WTC11 (cell line): ENCODE measurements around the gene DPP4. TPM values are rescaled to one million over a fixed set of nuclear protein-coding genes. Genes with fewer than 3 reads are reported as not detected.

Source experiments
- ATAC-seq: fragments of 200-7000 bp; cut with Tn5 transposase; 2 replicates; pipeline ENCODE4 v1.10.0; 2021; ENCODE audit warnings: mild to moderate bottlenecking, moderate library complexity
- CTCF ChIA-PET: fragments of 300-600 bp; sonication (Branson Sonifier 250); formaldehyde crosslinking; loops from one replicate; lab custom pipeline; 2021; ENCODE audit warnings: antibody characterized with exemption; lab: Charles Lee
- POLR2A ChIA-PET: fragments of 350-600 bp; sonication (Branson Sonifier 250); formaldehyde crosslinking; loops from one replicate; lab custom pipeline; 2021; ENCODE audit warnings: antibody characterized with exemption; lab: Charles Lee
- DNase-seq: peaks from one replicate; pipeline ENCODE4 v3.0.0; 2021; ENCODE audit warnings: low spot score
- H3K27ac Mint-ChIP-seq: 2 replicates; pipeline ENCODE4 v1.8.0; 2021; ENCODE audit warnings: mixed read lengths
- H3K27me3 Mint-ChIP-seq: 2 replicates; pipeline ENCODE4 v1.8.0; 2021; ENCODE audit warnings: low read depth, mild to moderate bottlenecking, moderate library complexity, mixed read lengths
- H3K36me3 Mint-ChIP-seq: 2 replicates; pipeline ENCODE4 v1.8.0; 2021; ENCODE audit warnings: mixed read lengths
- H3K4me1 Mint-ChIP-seq: 2 replicates; pipeline ENCODE4 v1.8.0; 2022; ENCODE audit warnings: mixed read lengths
- H3K4me3 Mint-ChIP-seq: 2 replicates; pipeline ENCODE4 v1.8.0; 2021; ENCODE audit warnings: mild to moderate bottlenecking, moderate library complexity, mixed read lengths
- H3K9me3 Mint-ChIP-seq: 2 replicates; pipeline ENCODE4 v1.8.0; 2021; ENCODE audit warnings: mixed read lengths
- ATF1 ChIP-seq: sonication (generic); formaldehyde crosslinking; IDR thresholded peaks from 2 replicates; pipeline ENCODE4 v1.8.1; 2023; ENCODE audit warnings: mild to moderate bottlenecking, moderate library complexity, missing genetic modification reagents
- FOXP1 ChIP-seq: sonication (generic); formaldehyde crosslinking; IDR thresholded peaks from 2 replicates; pipeline ENCODE4 v1.8.0; 2022; ENCODE audit warnings: missing genetic modification reagents, mild to moderate bottlenecking, moderate library complexity, borderline replicate concordance
- JAZF1 ChIP-seq: fragments of 250-450 bp; sonication (Bioruptor Pico); IDR thresholded peaks from 2 replicates; pipeline ENCODE4 v1.9.0; 2021; ENCODE audit warnings: moderate library complexity, mild to moderate bottlenecking, inconsistent platforms
- NR1H2 ChIP-seq: sonication (generic); formaldehyde crosslinking; IDR thresholded peaks from 2 replicates; pipeline ENCODE4 v1.9.0; 2021; ENCODE audit warnings: mild to moderate bottlenecking, moderate library complexity, missing genetic modification reagents
- ZBTB21 ChIP-seq: sonication (generic); formaldehyde crosslinking; IDR thresholded peaks from 2 replicates; pipeline ENCODE4 v1.8.1; 2023; ENCODE audit warnings: mild to moderate bottlenecking, missing genetic modification reagents, borderline replicate concordance
- ZNF219 ChIP-seq: sonication (generic); formaldehyde crosslinking; IDR thresholded peaks from 2 replicates; pipeline ENCODE4 v1.8.0; 2023; ENCODE audit warnings: missing genetic modification reagents, mild to moderate bottlenecking, borderline replicate concordance
- total RNA-seq: library from RNA; stranded (reverse); gene quantifications from 3 replicates; pipeline ENCODE4 v1.2.3, GENCODE V29; 2021
- TF ChIP-seq, protein P1 (sequence below): sonication (generic); formaldehyde crosslinking; IDR thresholded peaks from 2 replicates; pipeline ENCODE4 v1.8.1; 2023; ENCODE audit warnings: mild to moderate bottlenecking, missing genetic modification reagents, borderline replicate concordance
- TF ChIP-seq, protein P2 (sequence below): sonication (generic); formaldehyde crosslinking; IDR thresholded peaks from 2 replicates; pipeline ENCODE4 v1.8.1; 2023; ENCODE audit warnings: mild to moderate bottlenecking, missing genetic modification reagents, moderate library complexity
- TF ChIP-seq, protein P3 (sequence below): sonication (generic); formaldehyde crosslinking; IDR thresholded peaks from 2 replicates; pipeline ENCODE4 v1.8.0; 2022; ENCODE audit warnings: missing genetic modification reagents
- TF ChIP-seq, protein P4 (sequence below): fragments of 250-450 bp; sonication (Bioruptor Pico); IDR thresholded peaks from 2 replicates; pipeline ENCODE4 v1.9.0; 2021; ENCODE audit warnings: mild to moderate bottlenecking
- TF ChIP-seq, protein P5 (sequence below): sonication (generic); formaldehyde crosslinking; IDR thresholded peaks from 2 replicates; pipeline ENCODE4 v1.8.0; 2022; ENCODE audit warnings: mild to moderate bottlenecking, missing genetic modification reagents
- TF ChIP-seq, protein P6 (sequence below): sonication (generic); formaldehyde crosslinking; IDR thresholded peaks from 2 replicates; pipeline ENCODE4 v1.8.1; 2022; ENCODE audit warnings: low read depth, missing genetic modification reagents, borderline replicate concordance

DPP4 gene
- total RNA-seq, 1 experiment from 2014 or later = 3.6 TPM

DNA sequence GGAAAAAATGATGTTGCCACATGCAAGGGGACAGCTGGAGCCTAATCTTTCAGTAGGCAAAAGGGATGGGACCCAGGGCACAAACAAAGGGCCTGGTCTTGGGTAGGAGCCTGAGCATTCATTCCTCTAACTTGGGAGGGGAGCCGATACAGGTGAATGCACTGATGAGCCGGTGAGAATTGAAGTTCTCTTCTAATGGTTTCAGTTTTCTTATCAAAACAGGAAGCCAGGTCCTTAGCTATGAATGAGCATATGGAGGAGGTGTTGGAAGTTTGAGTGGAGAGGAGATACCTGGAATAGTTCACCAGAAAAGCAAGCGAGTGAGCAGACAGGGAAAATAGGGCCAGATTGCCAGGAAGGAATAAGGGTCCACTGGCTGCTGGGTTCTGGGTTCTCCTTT, 10.1 kb downstream of the DPP4 start (continued):
- TF ChIP-seq, protein P1, sequence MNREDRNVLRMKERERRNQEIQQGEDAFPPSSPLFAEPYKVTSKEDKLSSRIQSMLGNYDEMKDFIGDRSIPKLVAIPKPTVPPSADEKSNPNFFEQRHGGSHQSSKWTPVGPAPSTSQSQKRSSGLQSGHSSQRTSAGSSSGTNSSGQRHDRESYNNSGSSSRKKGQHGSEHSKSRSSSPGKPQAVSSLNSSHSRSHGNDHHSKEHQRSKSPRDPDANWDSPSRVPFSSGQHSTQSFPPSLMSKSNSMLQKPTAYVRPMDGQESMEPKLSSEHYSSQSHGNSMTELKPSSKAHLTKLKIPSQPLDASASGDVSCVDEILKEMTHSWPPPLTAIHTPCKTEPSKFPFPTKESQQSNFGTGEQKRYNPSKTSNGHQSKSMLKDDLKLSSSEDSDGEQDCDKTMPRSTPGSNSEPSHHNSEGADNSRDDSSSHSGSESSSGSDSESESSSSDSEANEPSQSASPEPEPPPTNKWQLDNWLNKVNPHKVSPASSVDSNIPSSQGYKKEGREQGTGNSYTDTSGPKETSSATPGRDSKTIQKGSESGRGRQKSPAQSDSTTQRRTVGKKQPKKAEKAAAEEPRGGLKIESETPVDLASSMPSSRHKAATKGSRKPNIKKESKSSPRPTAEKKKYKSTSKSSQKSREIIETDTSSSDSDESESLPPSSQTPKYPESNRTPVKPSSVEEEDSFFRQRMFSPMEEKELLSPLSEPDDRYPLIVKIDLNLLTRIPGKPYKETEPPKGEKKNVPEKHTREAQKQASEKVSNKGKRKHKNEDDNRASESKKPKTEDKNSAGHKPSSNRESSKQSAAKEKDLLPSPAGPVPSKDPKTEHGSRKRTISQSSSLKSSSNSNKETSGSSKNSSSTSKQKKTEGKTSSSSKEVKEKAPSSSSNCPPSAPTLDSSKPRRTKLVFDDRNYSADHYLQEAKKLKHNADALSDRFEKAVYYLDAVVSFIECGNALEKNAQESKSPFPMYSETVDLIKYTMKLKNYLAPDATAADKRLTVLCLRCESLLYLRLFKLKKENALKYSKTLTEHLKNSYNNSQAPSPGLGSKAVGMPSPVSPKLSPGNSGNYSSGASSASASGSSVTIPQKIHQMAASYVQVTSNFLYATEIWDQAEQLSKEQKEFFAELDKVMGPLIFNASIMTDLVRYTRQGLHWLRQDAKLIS = no peak
- TF ChIP-seq, protein P2, sequence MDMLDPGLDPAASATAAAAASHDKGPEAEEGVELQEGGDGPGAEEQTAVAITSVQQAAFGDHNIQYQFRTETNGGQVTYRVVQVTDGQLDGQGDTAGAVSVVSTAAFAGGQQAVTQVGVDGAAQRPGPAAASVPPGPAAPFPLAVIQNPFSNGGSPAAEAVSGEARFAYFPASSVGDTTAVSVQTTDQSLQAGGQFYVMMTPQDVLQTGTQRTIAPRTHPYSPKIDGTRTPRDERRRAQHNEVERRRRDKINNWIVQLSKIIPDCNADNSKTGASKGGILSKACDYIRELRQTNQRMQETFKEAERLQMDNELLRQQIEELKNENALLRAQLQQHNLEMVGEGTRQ = no peak
- TF ChIP-seq JAZF1 (CRISPR knock-in tag) (no peak), NR1H2 (no peak)
- TF ChIP-seq, protein P3, sequence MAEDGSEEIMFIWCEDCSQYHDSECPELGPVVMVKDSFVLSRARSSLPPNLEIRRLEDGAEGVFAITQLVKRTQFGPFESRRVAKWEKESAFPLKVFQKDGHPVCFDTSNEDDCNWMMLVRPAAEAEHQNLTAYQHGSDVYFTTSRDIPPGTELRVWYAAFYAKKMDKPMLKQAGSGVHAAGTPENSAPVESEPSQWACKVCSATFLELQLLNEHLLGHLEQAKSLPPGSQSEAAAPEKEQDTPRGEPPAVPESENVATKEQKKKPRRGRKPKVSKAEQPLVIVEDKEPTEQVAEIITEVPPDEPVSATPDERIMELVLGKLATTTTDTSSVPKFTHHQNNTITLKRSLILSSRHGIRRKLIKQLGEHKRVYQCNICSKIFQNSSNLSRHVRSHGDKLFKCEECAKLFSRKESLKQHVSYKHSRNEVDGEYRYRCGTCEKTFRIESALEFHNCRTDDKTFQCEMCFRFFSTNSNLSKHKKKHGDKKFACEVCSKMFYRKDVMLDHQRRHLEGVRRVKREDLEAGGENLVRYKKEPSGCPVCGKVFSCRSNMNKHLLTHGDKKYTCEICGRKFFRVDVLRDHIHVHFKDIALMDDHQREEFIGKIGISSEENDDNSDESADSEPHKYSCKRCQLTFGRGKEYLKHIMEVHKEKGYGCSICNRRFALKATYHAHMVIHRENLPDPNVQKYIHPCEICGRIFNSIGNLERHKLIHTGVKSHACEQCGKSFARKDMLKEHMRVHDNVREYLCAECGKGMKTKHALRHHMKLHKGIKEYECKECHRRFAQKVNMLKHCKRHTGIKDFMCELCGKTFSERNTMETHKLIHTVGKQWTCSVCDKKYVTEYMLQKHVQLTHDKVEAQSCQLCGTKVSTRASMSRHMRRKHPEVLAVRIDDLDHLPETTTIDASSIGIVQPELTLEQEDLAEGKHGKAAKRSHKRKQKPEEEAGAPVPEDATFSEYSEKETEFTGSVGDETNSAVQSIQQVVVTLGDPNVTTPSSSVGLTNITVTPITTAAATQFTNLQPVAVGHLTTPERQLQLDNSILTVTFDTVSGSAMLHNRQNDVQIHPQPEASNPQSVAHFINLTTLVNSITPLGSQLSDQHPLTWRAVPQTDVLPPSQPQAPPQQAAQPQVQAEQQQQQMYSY (CRISPR knock-in tag) = no peak

DNA sequence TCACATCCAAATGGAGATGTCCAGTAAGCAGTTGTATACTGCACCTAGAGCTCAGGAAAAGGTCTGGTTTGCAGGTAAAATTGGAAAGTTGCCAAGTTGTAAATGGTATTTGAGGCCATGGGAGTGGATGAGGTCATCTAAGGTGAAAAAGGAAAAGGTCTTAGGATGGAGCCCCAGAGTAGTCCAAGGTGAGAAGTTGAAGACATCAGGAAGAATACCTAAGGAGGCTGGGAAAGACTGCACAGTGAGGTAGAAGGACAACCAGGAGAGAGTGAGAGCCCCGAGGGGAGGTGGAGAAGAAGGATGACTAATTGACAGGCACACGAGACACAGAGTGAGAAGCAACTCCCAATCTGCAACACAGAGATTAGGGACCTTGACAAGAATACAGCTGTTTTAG, 10.7 kb downstream of the DPP4 start:
- ChIA-PET CTCF (no interaction called here), POLR2A (no interaction called here)
- ATAC-seq (no peak), DNase-seq (no peak)
- Mint-ChIP-seq H3K4me1 (peaks cover 22% of the 10 kb centered on the region), H3K27ac (no peak overlapping the region), H3K9me3 (peaks cover 18% of the 10 kb centered on the region), H3K36me3 (peaks cover 11% of the 10 kb centered on the region), H3K27me3 (no peaks in the 10 kb centered on the region)
- TF ChIP-seq ZBTB21 (CRISPR knock-in tag) (no peak), ZNF219 (CRISPR knock-in tag) (no peak), FOXP1 (CRISPR knock-in tag) (no peak), ATF1 (no peak)
- TF ChIP-seq, protein P4, sequence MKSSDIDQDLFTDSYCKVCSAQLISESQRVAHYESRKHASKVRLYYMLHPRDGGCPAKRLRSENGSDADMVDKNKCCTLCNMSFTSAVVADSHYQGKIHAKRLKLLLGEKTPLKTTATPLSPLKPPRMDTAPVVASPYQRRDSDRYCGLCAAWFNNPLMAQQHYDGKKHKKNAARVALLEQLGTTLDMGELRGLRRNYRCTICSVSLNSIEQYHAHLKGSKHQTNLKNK = no peak
- TF ChIP-seq, protein P5, sequence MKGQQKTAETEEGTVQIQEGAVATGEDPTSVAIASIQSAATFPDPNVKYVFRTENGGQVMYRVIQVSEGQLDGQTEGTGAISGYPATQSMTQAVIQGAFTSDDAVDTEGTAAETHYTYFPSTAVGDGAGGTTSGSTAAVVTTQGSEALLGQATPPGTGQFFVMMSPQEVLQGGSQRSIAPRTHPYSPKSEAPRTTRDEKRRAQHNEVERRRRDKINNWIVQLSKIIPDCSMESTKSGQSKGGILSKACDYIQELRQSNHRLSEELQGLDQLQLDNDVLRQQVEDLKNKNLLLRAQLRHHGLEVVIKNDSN (CRISPR knock-in tag) = no peak
- TF ChIP-seq, all 79 proteins: peak for 0
- H3K4me3 Mint-ChIP-seq = no peak overlapping the region

DNA sequence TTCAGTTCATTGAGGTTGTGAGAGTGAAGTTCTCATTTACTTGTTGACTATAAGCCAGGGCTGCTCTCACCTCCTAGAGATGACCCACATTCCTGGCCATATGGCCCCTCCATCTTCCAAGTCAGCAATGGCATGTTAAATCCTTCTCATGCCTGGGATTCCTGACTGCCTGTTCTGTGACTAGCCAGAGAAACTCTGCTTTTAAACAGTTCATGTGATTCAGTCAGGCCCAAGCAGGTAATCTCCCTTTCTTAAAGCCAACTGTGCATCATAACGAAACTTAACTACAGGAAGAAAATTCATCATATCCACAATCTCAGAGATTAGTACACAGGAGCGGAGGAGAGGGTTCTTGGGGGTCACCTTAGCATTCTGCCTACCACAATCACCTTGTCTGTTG, 11.5 kb downstream of the DPP4 start:
- H3K36me3 Mint-ChIP-seq = peaks cover 13% of the 10 kb centered on the region
- H3K4me3 Mint-ChIP-seq = no peak overlapping the region
- H3K27ac Mint-ChIP-seq = peak overlapping the region; percentile 18; the same call in 1 of the 2 replicates
- ChIA-PET POLR2A (no interaction called here), CTCF (no interaction called here)
- peaks cover 19% of the 10 kb centered on the region for H3K9me3 Mint-ChIP-seq
- DNase-seq = no peak
- H3K27me3 Mint-ChIP-seq = no peaks in the 10 kb centered on the region; the same call in 1 of the 2 replicates
- peak; percentile 56 for ATAC-seq
- TF ChIP-seq, protein P6, sequence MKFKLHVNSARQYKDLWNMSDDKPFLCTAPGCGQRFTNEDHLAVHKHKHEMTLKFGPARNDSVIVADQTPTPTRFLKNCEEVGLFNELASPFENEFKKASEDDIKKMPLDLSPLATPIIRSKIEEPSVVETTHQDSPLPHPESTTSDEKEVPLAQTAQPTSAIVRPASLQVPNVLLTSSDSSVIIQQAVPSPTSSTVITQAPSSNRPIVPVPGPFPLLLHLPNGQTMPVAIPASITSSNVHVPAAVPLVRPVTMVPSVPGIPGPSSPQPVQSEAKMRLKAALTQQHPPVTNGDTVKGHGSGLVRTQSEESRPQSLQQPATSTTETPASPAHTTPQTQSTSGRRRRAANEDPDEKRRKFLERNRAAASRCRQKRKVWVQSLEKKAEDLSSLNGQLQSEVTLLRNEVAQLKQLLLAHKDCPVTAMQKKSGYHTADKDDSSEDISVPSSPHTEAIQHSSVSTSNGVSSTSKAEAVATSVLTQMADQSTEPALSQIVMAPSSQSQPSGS (CRISPR knock-in tag) = no peak
- peaks cover 22% of the 10 kb centered on the region for H3K4me1 Mint-ChIP-seq
